Measurements from ENCODE around the gene CCL2. TPM values are rescaled to one million over a fixed set of nuclear protein-coding genes. Genes with fewer than 3 reads are reported as not detected.

Gene CCL2
- total RNA-seq, 1 experiment from 2014 or later, result 3.9 TPM

DNA sequence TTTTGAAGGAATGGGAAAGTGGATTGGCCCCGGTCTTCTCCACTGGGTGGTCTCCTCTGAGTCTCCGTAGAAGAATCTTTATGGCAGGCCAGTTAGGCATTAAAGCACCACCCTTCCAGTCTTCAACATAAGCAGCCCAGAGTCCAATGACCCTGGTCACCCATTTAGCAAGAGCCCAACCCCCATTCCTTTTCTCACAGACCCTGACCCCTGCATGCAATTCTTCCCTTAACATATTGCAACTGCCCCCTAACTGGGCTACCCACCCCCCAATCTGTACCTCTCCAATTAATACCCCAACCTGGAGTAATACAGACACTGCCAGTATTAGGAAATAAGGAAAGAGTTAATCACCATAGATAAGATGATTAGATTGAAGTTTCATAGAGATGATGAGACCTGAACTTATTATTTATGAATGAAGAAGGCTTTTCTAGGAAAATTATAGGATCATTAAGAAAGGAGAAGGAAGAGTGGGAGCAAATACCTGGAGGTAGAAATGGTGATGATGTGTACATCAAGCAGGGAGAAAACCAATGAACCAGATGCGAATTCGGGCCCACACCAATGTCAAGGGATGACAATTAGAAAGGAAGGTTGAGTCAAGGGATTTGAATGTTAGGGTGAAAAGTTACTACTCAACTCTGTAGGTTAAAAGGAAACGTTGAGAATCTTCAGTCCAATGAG is 2.4 kb downstream of the CCL2 start:
- ChIA-PET CTCF (no interaction called here), POLR2A (ENCODE audit: low non-redundant PET) (no interaction called here)
- TF ChIP-seq EZH2 (IDR thresholded peaks at IDR 0.05; ENCODE audit: borderline replicate concordance, low read depth, low read length, poor library complexity, severe bottlenecking) (no peak), CTCF (conservative IDR thresholded peaks at IDR 0.05; ENCODE audit: low read depth, low read length) (no peak)
- no peak overlapping the region for H3K4me3 ChIP-seq (ENCODE audit: low read depth, low read length, poor library complexity, severe bottlenecking)
- no peak overlapping the region for H3K27ac ChIP-seq (ENCODE audit: low read depth, low read length, poor library complexity, severe bottlenecking)
- no peaks in the 10 kb centered on the region for H3K36me3 ChIP-seq (ENCODE audit: insufficient read depth, low read length, poor library complexity, severe bottlenecking)
- no peaks in the 10 kb centered on the region for H3K27me3 ChIP-seq (replicated peaks; ENCODE audit: insufficient read depth, low read depth, low read length, poor library complexity)
- no peaks in the 10 kb centered on the region for H3K9me3 ChIP-seq (ENCODE audit: low read depth, low read length, poor library complexity, severe bottlenecking)
- no peaks in the 10 kb centered on the region for H3K4me1 ChIP-seq (ENCODE audit: insufficient read depth, low read length, poor library complexity, severe bottlenecking)
- no peak for DNase-seq (ENCODE audit: low spot score)
- BruUV-seq (replicated peaks), result no TSS peak
- intact Hi-C loops (cut with micrococcal nuclease; ENCODE audit: unreplicated experiment), result no loop called here

DNA sequence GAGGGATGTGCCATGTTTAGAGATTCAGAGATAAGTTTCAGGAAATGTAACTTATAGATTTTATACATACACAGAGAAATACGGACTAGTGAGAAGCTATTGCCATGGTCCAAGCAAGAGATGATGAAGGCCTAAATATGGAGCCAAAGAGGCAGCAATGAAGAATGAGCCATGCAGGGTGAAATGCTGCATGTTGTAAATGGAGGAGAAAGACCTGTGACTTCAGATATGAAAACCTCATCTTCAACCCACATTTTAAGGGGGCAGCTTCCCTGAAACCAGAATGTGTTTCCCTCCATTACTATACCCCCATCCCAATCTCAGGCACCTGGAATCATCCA is 2.9 kb downstream of the CCL2 start:
- no peak overlapping the region for H3K27ac ChIP-seq (ENCODE audit: low read depth, low read length, poor library complexity, severe bottlenecking)
- H3K36me3 ChIP-seq (ENCODE audit: insufficient read depth, low read length, poor library complexity, severe bottlenecking), result no peaks in the 10 kb centered on the region
- TF ChIP-seq EZH2 (IDR thresholded peaks at IDR 0.05; ENCODE audit: borderline replicate concordance, low read depth, low read length, poor library complexity, severe bottlenecking) (no peak), CTCF (conservative IDR thresholded peaks at IDR 0.05; ENCODE audit: low read depth, low read length) (no peak)
- ChIA-PET CTCF (no interaction called here), POLR2A (ENCODE audit: low non-redundant PET) (no interaction called here)
- H3K4me3 ChIP-seq (ENCODE audit: low read depth, low read length, poor library complexity, severe bottlenecking), result no peak overlapping the region
- no peak for DNase-seq (ENCODE audit: low spot score)
- no peaks in the 10 kb centered on the region for H3K9me3 ChIP-seq (ENCODE audit: low read depth, low read length, poor library complexity, severe bottlenecking)
- H3K27me3 ChIP-seq (replicated peaks; ENCODE audit: insufficient read depth, low read depth, low read length, poor library complexity), result no peaks in the 10 kb centered on the region
- H3K4me1 ChIP-seq (ENCODE audit: insufficient read depth, low read length, poor library complexity, severe bottlenecking), result no peaks in the 10 kb centered on the region
- intact Hi-C loops (cut with micrococcal nuclease; ENCODE audit: unreplicated experiment), result no loop called here
- BruUV-seq (replicated peaks), result no TSS peak

DNA sequence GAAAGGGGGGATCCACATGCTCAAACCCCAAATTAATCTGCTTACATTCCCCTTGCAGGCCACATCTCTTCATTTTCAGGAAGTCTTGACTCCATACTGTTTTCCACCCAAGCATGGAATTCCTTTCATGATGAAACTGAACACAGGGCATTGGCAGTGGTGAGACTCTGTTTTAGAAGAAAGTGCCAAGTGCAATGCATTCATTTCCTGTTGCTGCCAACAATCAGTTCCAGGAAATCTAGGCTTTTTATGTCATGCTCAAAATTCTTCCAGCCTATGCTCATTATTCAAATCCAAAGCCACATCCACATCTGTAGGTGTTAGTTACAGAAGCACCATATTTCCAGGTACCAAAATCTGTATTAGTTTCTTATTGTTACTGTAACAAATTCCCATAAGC is 4.1 kb downstream of the CCL2 start:
- Histone ChIP-seq H3K4me1 (ENCODE audit: insufficient read depth, low read length, poor library complexity, severe bottlenecking) (no peaks in the 10 kb centered on the region), H3K27me3 (replicated peaks; ENCODE audit: insufficient read depth, low read depth, low read length, poor library complexity) (no peaks in the 10 kb centered on the region), H3K36me3 (ENCODE audit: insufficient read depth, low read length, poor library complexity, severe bottlenecking) (no peaks in the 10 kb centered on the region), H3K9me3 (ENCODE audit: low read depth, low read length, poor library complexity, severe bottlenecking) (no peaks in the 10 kb centered on the region), H3K4me3 (ENCODE audit: low read depth, low read length, poor library complexity, severe bottlenecking) (no peak overlapping the region), H3K27ac (ENCODE audit: low read depth, low read length, poor library complexity, severe bottlenecking) (no peak overlapping the region)
- intact Hi-C loops (cut with micrococcal nuclease; ENCODE audit: unreplicated experiment), result no loop called here
- DNase-seq (ENCODE audit: low spot score), result no peak
- no TSS peak for BruUV-seq (replicated peaks)
- ChIA-PET POLR2A (ENCODE audit: low non-redundant PET) (no interaction called here), CTCF (no interaction called here)
- TF ChIP-seq CTCF (conservative IDR thresholded peaks at IDR 0.05; ENCODE audit: low read depth, low read length), result no peak
- no peak for TF ChIP-seq EZH2 (IDR thresholded peaks at IDR 0.05; ENCODE audit: borderline replicate concordance, low read depth, low read length, poor library complexity, severe bottlenecking)
